ENCODE results near the gene TBCK.

TBCK gene

DNA sequence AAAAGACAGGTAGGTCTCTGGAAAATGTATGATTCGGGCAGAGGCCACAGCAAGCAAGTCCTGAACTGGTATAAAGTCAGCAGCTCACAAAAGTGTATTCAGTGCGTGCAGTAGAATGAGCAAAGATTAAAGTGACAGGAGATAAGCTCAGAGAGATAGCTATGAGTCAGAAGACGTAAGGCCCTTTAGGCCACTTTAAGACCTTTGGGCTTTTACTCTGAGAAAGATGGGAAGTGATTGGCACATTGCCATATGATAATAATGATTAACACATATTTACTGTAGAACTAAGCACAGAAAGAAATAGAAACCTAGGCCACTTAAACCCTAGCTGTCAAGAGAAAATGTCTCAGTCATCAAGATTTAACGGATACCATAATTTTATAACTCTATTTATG is 51.7 kb downstream of the TBCK start:
- no peak overlapping the region for H3K27ac ChIP-seq (ENCODE audit: low read length)
- no peak for DNase-seq

DNA sequence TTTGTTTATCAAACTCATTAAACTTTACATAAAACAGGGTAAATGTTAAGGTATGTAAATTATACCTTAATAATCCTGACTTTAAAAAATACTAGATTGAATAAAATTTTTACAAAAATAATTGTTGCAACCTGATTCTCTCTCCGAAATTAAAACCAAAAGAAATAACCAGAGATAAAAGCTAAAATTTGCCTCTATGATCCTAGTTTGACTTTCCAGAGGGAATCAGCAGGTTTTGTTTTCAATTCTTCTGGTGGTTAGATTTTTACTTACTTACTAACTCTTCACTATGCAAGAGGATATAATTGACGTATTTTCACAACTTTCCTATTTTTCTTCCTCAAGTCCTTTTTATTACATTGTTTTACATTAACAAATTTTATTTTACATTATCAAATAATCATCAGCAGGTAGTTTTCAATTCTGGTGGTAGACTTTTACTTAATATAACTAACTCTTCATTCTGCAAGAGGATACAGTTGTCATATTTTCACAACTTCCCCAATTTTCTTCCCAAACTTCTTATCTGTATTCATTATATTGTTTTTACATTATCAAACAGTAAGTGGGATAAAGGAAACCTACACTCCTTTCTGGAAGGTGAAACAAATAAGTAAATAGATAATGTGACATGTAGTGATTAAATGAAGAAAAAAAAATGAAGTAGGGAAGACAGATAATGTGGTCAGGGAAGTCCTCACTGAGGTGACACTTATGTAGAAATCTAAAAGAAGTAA is 52.2 kb downstream of the TBCK start:
- Histone ChIP-seq H3K4me3 (ENCODE audit: low read length) (no peak overlapping the region), H3K9ac (ENCODE audit: low read length) (no peak overlapping the region), H3K9me3 (replicated peaks; ENCODE audit: insufficient read depth, low read length) (no peaks in the 10 kb centered on the region), H3K79me2 (ENCODE audit: low read length) (no peaks in the 10 kb centered on the region), H4K20me1 (ENCODE audit: insufficient read depth, low read length) (no peaks in the 10 kb centered on the region), H3K27me3 (replicated peaks; ENCODE audit: insufficient read depth, low read length) (no peaks in the 10 kb centered on the region), H3K4me2 (ENCODE audit: low read depth, low read length) (no peak overlapping the region), H3K36me3 (replicated peaks; ENCODE audit: insufficient read depth, low read length) (no peaks in the 10 kb centered on the region), H3K9me2 (replicated peaks; ENCODE audit: insufficient read depth, low read length) (no peaks in the 10 kb centered on the region), H3K4me1 (ENCODE audit: low read length) (no peaks in the 10 kb centered on the region), H3K27ac (ENCODE audit: low read length) (no peak overlapping the region), H3F3A (ENCODE audit: insufficient read depth, low read length) (no peaks in the 10 kb centered on the region), H2AFZ (ENCODE audit: low read length) (no peak overlapping the region)
- TF ChIP-seq, protein P1, sequence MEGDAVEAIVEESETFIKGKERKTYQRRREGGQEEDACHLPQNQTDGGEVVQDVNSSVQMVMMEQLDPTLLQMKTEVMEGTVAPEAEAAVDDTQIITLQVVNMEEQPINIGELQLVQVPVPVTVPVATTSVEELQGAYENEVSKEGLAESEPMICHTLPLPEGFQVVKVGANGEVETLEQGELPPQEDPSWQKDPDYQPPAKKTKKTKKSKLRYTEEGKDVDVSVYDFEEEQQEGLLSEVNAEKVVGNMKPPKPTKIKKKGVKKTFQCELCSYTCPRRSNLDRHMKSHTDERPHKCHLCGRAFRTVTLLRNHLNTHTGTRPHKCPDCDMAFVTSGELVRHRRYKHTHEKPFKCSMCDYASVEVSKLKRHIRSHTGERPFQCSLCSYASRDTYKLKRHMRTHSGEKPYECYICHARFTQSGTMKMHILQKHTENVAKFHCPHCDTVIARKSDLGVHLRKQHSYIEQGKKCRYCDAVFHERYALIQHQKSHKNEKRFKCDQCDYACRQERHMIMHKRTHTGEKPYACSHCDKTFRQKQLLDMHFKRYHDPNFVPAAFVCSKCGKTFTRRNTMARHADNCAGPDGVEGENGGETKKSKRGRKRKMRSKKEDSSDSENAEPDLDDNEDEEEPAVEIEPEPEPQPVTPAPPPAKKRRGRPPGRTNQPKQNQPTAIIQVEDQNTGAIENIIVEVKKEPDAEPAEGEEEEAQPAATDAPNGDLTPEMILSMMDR (IDR thresholded peaks at IDR 0.05; ENCODE audit: low read length) = no peak
- no peak for TF ChIP-seq EZH2phosphoT487 (IDR thresholded peaks at IDR 0.05; ENCODE audit: low read length)
- TF ChIP-seq EZH2 (optimal IDR thresholded peaks at IDR 0.05; ENCODE audit: low read depth, low read length) = no peak
- DNase-seq = no peak

More for the DNA sequence above, 51.7 kb downstream of the TBCK start:
- Histone ChIP-seq H3K4me3 (ENCODE audit: low read length) (no peak overlapping the region), H3K79me2 (ENCODE audit: low read length) (no peaks in the 10 kb centered on the region), H3K9ac (ENCODE audit: low read length) (no peak overlapping the region), H2AFZ (ENCODE audit: low read length) (no peak overlapping the region), H3K4me2 (ENCODE audit: low read depth, low read length) (no peak overlapping the region), H3K4me1 (ENCODE audit: low read length) (no peaks in the 10 kb centered on the region), H3K27me3 (replicated peaks; ENCODE audit: insufficient read depth, low read length) (no peaks in the 10 kb centered on the region), H3K36me3 (replicated peaks; ENCODE audit: insufficient read depth, low read length) (no peaks in the 10 kb centered on the region), H3K9me2 (replicated peaks; ENCODE audit: insufficient read depth, low read length) (no peaks in the 10 kb centered on the region), H3K9me3 (replicated peaks; ENCODE audit: insufficient read depth, low read length) (no peaks in the 10 kb centered on the region), H3F3A (ENCODE audit: insufficient read depth, low read length) (no peaks in the 10 kb centered on the region), H4K20me1 (ENCODE audit: insufficient read depth, low read length) (no peaks in the 10 kb centered on the region)
- TF ChIP-seq, protein P1 (IDR thresholded peaks at IDR 0.05; ENCODE audit: low read length) = no peak
- TF ChIP-seq EZH2phosphoT487 (IDR thresholded peaks at IDR 0.05; ENCODE audit: low read length) (no peak), EZH2 (optimal IDR thresholded peaks at IDR 0.05; ENCODE audit: low read depth, low read length) (no peak)

DNA sequence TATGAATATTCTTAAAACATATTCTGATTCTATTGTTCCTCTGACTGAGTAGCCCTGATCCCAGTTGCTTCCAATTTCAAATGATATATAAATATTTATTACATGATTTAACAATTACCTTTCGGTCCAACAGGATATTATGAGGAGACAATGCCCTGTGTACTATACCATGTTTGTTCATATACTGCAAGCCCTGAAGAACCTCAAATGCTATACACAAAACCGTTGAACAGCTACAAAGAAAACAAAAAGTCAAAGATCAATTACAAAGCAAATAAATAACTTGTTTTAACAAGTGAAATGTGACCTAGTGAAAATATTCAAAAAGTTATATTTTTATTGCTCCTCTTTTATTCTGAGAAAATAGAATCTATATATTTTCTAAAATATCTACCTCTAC is 54.0 kb downstream of the TBCK start:
- Histone ChIP-seq H3K9me2 (replicated peaks; ENCODE audit: insufficient read depth, low read length) (no peaks in the 10 kb centered on the region), H3K4me2 (ENCODE audit: low read depth, low read length) (no peak overlapping the region), H3F3A (ENCODE audit: insufficient read depth, low read length) (no peaks in the 10 kb centered on the region), H3K79me2 (ENCODE audit: low read length) (no peaks in the 10 kb centered on the region), H3K36me3 (replicated peaks; ENCODE audit: insufficient read depth, low read length) (no peaks in the 10 kb centered on the region), H4K20me1 (ENCODE audit: insufficient read depth, low read length) (no peaks in the 10 kb centered on the region), H3K4me1 (ENCODE audit: low read length) (no peaks in the 10 kb centered on the region), H3K27me3 (replicated peaks; ENCODE audit: insufficient read depth, low read length) (no peaks in the 10 kb centered on the region), H3K4me3 (ENCODE audit: low read length) (no peak overlapping the region), H3K27ac (ENCODE audit: low read length) (no peak overlapping the region), H3K9me3 (replicated peaks; ENCODE audit: insufficient read depth, low read length) (no peaks in the 10 kb centered on the region), H2AFZ (ENCODE audit: low read length) (no peak overlapping the region), H3K9ac (ENCODE audit: low read length) (no peak overlapping the region)
- no peak for DNase-seq
- no peak for TF ChIP-seq EZH2phosphoT487 (IDR thresholded peaks at IDR 0.05; ENCODE audit: low read length)
- TF ChIP-seq EZH2 (optimal IDR thresholded peaks at IDR 0.05; ENCODE audit: low read depth, low read length) = no peak
- TF ChIP-seq, protein P1 (IDR thresholded peaks at IDR 0.05; ENCODE audit: low read length) = no peak

Data from MM.1S (cell line).